Heart right ventricle (tissue), 16 donors: ENCODE data around the gene NEO1. TPM values are rescaled to one million over a fixed set of nuclear protein-coding genes. Genes with fewer than 3 reads are reported as not detected.

Experiments
- ATAC-seq, 8 donors: fragments of 200-7000 bp; cut with Tn5 transposase; one replicate each; pipeline ENCODE4 v1.9.1; 2020; ENCODE audit warnings: mild to moderate bottlenecking in 8 of 8, moderate library complexity in 8 of 8, moderate number of reproducible peaks in 1 of 8
- DNase-seq, 2 donors: peaks; one replicate each; pipeline ENCODE4 v3.0.0-alpha.2; 2020
- H3K27ac ChIP-seq, 10 donors: fragments of 200-600 bp; sonication (generic) in 2 of 10; one replicate each; pipeline versions ENCODE4 v1.5.0 to v1.8.0; 2020 to 2022; ENCODE audit warnings: mild to moderate bottlenecking in 3 of 10
- H3K27me3 ChIP-seq, 7 donors: fragments of 200-600 bp; one replicate each; pipeline ENCODE4 v1.8.0; 2021 to 2022; ENCODE audit warnings: mild to moderate bottlenecking in 2 of 7
- H3K36me3 ChIP-seq, 9 donors: fragments of 200-600 bp; sonication (generic) in 1 of 9; one replicate each; pipeline versions ENCODE4 v1.5.0 to v1.8.0; 2020 to 2022; ENCODE audit warnings: mild to moderate bottlenecking in 2 of 9
- H3K4me1 ChIP-seq, 9 donors: fragments of 200-600 bp; sonication (generic) in 1 of 9; one replicate each; pipeline versions ENCODE4 v1.5.0 to v1.8.0; 2020 to 2022; ENCODE audit warnings: mild to moderate bottlenecking in 4 of 9
- H3K4me3 ChIP-seq, 10 donors: fragments of 200-600 bp; sonication (generic) in 2 of 10; one replicate each; pipeline versions ENCODE4 v1.5.0 to v1.8.0; 2020 to 2022; ENCODE audit warnings: mild to moderate bottlenecking in 7 of 10, moderate library complexity in 2 of 10
- H3K9me3 ChIP-seq, 11 donors: fragments of 200-600 bp in 10 of 11; sonication (generic) in 2 of 11; one replicate each; pipeline versions ENCODE4 v1.5.0 to v1.8.0; 2013 to 2022; ENCODE audit warnings: mild to moderate bottlenecking in 2 of 11, control low read depth in 1 of 11, moderate library complexity in 1 of 11
- CTCF ChIP-seq, 9 donors: fragments of 200-600 bp; sonication (generic) in 2 of 9; IDR thresholded peaks; one replicate each; pipeline versions ENCODE4 v1.5.0 to v1.8.0; 2021 to 2022; ENCODE audit warnings: antibody characterized with exemption in 9 of 9, mild to moderate bottlenecking in 5 of 9, moderate library complexity in 1 of 9
- WGBS, 2 donors: extraction: QIAGEN DNeasy Blood & Tissue Kit; methylation state at CpG; one replicate each; pipeline ENCODE4 v1.1.7; 2013; ENCODE audit warnings: inconsistent platforms in 1 of 2; 5-methylcytosine and 5-hydroxymethylcytosine counted together
- intact Hi-C, 10 donors: fragments of 100-400 bp; cut with DNase I; formaldehyde crosslinking; loops; one replicate each; pipeline versions ENCODE4 v1.11.1 to v1.14.2; 2022
- polyA plus RNA-seq, 2 donors: library from polyadenylated mRNA; stranded (reverse); fragments of 200-250 nt; gene quantifications; one replicate each; pipeline ENCODE4 v1.2.3, GENCODE V29; 2013
- total RNA-seq, 10 donors: library from RNA; stranded (reverse); fragmentation: NEBNext Ultra II Directional in 3 of 10; extraction: Animal tissue kit (Norgen Biotek cat#: 25700) in 3 of 10; gene quantifications; one replicate each; pipeline versions ENCODE4 v1.2.1 to v1.2.4, GENCODE V29; 2021 to 2023
- donor health status: Arrhythmogenic right ventricular cardiomyopathy.
- donor health status: ischemic (EF 13 %, LVEDD 7.1; RV severe dilation, severe dysfunction).
- donor health status: healthy with polysubstance abuse.
- donor health status: DM: no; HTN: yes; CAD: no.
- donor health status: DM: no; HTN: no; CAD: no.
- donor health status: ischemic (EF 25% LVEDD 6.9; RV normal size, moderate dysfunction).
- donor health status: ischemic (EF 25% LVEDD 5.7; RV mildly dilated, moderate dysfunction).
- donor health status: healthy.
- donor health status: DM: yes; HTN: yes; CAD: no.
- donor health status: Ischemic cardiomyopathy.
- donor health status: ischemic (EF 35%, LVEDD 5.7; RV mildly dilated, moderate dysfunction).
- donor health status: nonischemic (EF 11% LVEDD 7.7; RV severe dilation, severe dysfunction).
- donor health status: DM: yes; HTN: yes; CAD: no.
- donor health status: PGD.
- donor health status: ischemic (EF 29% LVEDD 5.4; RV normal size, mild dysfunction).
- donor health status: nonischemic (EF 23%, LVEDD 6.1; RV moderate dilation, normal function).

The NEO1 gene
- total and polyA plus RNA-seq, 12 donors, result 3.4 to 16.9 (median 11.6) TPM

- H3K36me3 ChIP-seq, result peaks cover 0 to 20% (median 0%) of the 10 kb centered on the region in 9 donors
- H3K4me1 ChIP-seq, result no peaks in the 10 kb centered on the region
- intact Hi-C loops, result no loop called here
- no peaks in the 10 kb centered on the region for H3K27me3 ChIP-seq
- H3K27ac ChIP-seq, result no peak overlapping the region
- H3K4me3 ChIP-seq, result no peak overlapping the region
- no peak for DNase-seq
- 68 to 76% methylated on average over 1 of the region's 1 CpG for WGBS, 2 donors
- H3K9me3 ChIP-seq, result no peaks in the 10 kb centered on the region
- no peak for ATAC-seq
- TF ChIP-seq CTCF (IDR thresholded peaks at IDR 0.05), result no peak
Measured at GRCh38 chr15:73247331-73247730, 195.1 kb downstream of the NEO1 start.

- DNase-seq (no peak), ATAC-seq (no peak)
- H3K27ac ChIP-seq, result no peak overlapping the region
- peaks cover 0 to 27% (median 0%) of the 10 kb centered on the region in 9 donors for H3K36me3 ChIP-seq
- no peaks in the 10 kb centered on the region for H3K27me3 ChIP-seq
- no peaks in the 10 kb centered on the region for H3K4me1 ChIP-seq
- intact Hi-C loops, result no loop called here
- H3K4me3 ChIP-seq, result no peak overlapping the region
- 88 to 93% methylated on average over 4 of the region's 4 CpGs for WGBS, 2 donors
- no peaks in the 10 kb centered on the region for H3K9me3 ChIP-seq
- no peak for TF ChIP-seq CTCF (IDR thresholded peaks at IDR 0.05)
Measured at GRCh38 chr15:73249499-73249898, 197.2 kb downstream of the NEO1 start.

GRCh38 chr15:73254598-73254997 lies 202.3 kb downstream of the NEO1 start:
- Histone ChIP-seq H3K9me3 (no peaks in the 10 kb centered on the region), H3K27me3 (no peaks in the 10 kb centered on the region), H3K4me3 (no peak overlapping the region), H3K36me3 (peaks cover 0 to 64% (median 0%) of the 10 kb centered on the region in 9 donors), H3K4me1 (no peaks in the 10 kb centered on the region), H3K27ac (no peak overlapping the region)
- ATAC-seq (no peak), DNase-seq (no peak)
- TF ChIP-seq CTCF (IDR thresholded peaks at IDR 0.05), result no peak
- intact Hi-C loops, result no loop called here
- 95 to 96% methylated on average over 6 of the region's 6 CpGs for WGBS, 2 donors

GRCh38 chr15:73258271-73259108 lies 206.2 kb downstream of the NEO1 start:
- H3K4me1 ChIP-seq, result no peaks in the 10 kb centered on the region
- H3K9me3 ChIP-seq, result no peaks in the 10 kb centered on the region
- no peak overlapping the region for H3K27ac ChIP-seq
- no peak for DNase-seq
- WGBS, 2 donors, result 95 to 97% methylated on average over 5 of the region's 5 CpGs
- H3K27me3 ChIP-seq, result no peaks in the 10 kb centered on the region
- peaks cover 0 to 86% (median 0%) of the 10 kb centered on the region in 9 donors for H3K36me3 ChIP-seq
- no peak overlapping the region for H3K4me3 ChIP-seq
- intact Hi-C loops, result no loop called here
- TF ChIP-seq CTCF (IDR thresholded peaks at IDR 0.05), result no peak
- no peak for ATAC-seq
